GM19328 (cell line): Measurements from ENCODE around the gene PIGB.
"Not testable (repeated sequence)": the region's sequence is repeated elsewhere in the genome, so short reads cannot be mapped to it uniquely, and the experiment has no call there.

Experiments used
- ATAC-seq: cut with Tn5 transposase; IDR thresholded peaks from one replicate; pipeline ENCODE4 v1.9.1; 2021; ENCODE audit warnings: mild to moderate bottlenecking, moderate library complexity; ENCODE audit not compliant: unreplicated experiment

The PIGB gene

GRCh38 chr15:55372701-55373440 is 53.8 kb downstream of the PIGB start:
- ATAC-seq = peak; percentile 65

GRCh38 chr15:55379095-55379494 is 60.1 kb downstream of the PIGB start:
- no peak for ATAC-seq

- no peak for ATAC-seq
Measured at GRCh38 chr15:55381595-55381994, 62.6 kb downstream of the PIGB start.

GRCh38 chr15:55383687-55384086 is 64.7 kb downstream of the PIGB start:
- no peak for ATAC-seq

- no peak for ATAC-seq
Measured at GRCh38 chr15:55387027-55387426, 68.0 kb downstream of the PIGB start.

- ATAC-seq = no peak
Measured at GRCh38 chr15:55389264-55389607, 70.2 kb downstream of the PIGB start.

- no peak for ATAC-seq
Measured at GRCh38 chr15:55394694-55395093, 75.7 kb downstream of the PIGB start.

- ATAC-seq = no peak
Measured at GRCh38 chr15:55398243-55398642, 79.2 kb downstream of the PIGB start.

- ATAC-seq = not testable (repeated sequence)
Measured at GRCh38 chr15:55400050-55400449, 81.0 kb downstream of the PIGB start.

- ATAC-seq = no peak
Measured at GRCh38 chr15:55401786-55402246, 82.8 kb downstream of the PIGB start.

GRCh38 chr15:55402707-55403106 is 83.7 kb downstream of the PIGB start:
- ATAC-seq = no peak

- no peak for ATAC-seq
Measured at GRCh38 chr15:55403531-55403930, 84.5 kb downstream of the PIGB start.
